GM18907 (cell line): ENCODE data around the gene ENHO.
A peak's percentile ranks its signal among the peaks of the same experiment; 100 is the strongest.

Source experiments
- ATAC-seq: cut with Tn5 transposase; IDR thresholded peaks from one replicate; pipeline ENCODE4 v1.9.1; 2021; ENCODE audit warnings: mild to moderate bottlenecking, moderate library complexity; ENCODE audit not compliant: unreplicated experiment

Gene ENHO

DNA sequence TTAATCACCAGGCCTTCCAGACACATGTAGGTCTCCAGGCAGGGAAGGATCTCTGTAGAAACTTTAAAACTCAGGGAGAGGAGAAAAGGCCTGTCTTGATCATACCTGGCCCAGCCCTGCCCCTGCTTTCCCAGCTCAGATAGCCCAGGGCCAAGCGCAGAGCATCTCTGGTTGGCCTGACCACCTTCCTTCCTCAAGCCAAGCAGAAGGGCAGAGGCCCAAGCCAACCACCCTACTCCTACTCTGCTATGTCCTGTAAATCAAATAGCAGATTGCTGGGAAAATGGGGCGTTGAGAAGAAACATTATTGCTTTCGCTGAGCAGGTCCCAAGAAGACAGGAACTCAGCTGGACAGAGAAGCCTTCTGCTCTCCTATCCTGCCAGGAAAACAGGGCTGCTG lies 14.3 kb downstream of the ENHO start:
- no peak for ATAC-seq

- ATAC-seq: no peak
Observed at GRCh38 chr9:34507966-34508365, 14.8 kb downstream of the ENHO start.

DNA sequence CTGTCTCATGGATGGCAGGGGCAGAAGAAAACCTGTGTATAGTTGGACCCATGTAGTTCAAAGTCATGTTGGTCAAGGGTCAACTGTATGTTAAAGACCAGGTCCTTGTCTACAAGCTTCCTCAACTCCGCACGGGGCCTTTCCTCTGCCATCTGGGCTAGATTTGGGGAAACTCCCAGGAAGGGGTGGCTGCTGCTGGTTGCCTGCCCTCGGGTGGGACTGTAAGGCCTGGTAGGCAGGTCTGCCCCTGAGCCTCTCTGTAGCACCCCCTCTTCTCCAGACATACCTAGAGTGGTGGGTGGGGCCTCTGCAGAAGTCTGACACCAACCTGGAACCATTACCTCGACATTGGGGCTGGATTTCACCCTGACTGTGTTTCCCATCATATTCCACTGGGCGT lies 15.2 kb downstream of the ENHO start:
- no peak for ATAC-seq

DNA sequence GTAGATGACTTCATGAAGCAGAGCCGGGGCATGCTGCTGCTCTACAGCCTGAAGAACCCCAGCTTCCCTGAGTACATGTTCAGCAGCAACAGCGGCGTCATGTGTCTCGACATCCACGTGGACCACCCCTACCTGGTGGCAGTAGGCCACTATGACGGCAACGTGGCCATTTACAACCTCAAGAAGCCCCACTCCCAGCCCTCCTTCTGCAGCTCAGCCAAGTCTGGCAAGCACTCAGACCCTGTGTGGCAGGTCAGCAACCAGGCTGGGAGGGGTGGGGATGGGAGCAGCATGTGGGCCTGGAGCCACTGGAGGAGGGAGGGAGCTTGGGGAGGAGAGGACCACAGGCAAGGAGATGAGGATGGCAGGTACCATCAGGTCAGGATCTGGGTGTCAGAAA lies 16.2 kb downstream of the ENHO start:
- no peak for ATAC-seq

GRCh38 chr9:34505370-34506120 lies 17.2 kb downstream of the ENHO start:
- ATAC-seq: no peak

GRCh38 chr9:34503406-34503805 lies 19.4 kb downstream of the ENHO start:
- no peak for ATAC-seq

GRCh38 chr9:34502891-34503290 lies 19.9 kb downstream of the ENHO start:
- ATAC-seq: no peak

DNA sequence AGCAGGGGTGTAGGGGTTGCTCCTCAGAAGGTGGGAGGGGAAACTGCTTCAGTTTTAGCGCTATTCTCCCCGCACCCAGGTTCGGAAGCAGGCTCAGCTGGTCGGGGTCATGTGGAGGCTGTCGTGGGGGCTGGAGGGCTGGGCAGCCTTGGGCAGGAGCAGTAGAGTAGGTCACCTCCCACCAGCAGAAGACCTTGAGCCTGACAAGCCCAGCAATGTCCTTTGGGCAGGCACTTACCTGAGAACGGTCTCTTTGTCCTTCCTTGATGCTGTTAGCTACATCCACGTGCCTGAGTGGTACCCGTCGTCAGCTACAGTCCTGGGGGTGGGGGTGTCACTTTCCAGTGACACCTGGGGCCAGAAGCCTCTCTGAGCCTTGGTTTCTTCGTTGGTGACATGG lies 20.3 kb downstream of the ENHO start:
- no peak for ATAC-seq

- no peak for ATAC-seq
Observed at GRCh38 chr9:34501889-34502425, 20.8 kb downstream of the ENHO start.

- no peak for ATAC-seq
Observed at GRCh38 chr9:34501372-34501771, 21.4 kb downstream of the ENHO start.

GRCh38 chr9:34500623-34501267 lies 22.0 kb downstream of the ENHO start:
- peak; percentile 44 for ATAC-seq

- no peak for ATAC-seq
Observed at GRCh38 chr9:34499076-34499475, 23.7 kb downstream of the ENHO start.

DNA sequence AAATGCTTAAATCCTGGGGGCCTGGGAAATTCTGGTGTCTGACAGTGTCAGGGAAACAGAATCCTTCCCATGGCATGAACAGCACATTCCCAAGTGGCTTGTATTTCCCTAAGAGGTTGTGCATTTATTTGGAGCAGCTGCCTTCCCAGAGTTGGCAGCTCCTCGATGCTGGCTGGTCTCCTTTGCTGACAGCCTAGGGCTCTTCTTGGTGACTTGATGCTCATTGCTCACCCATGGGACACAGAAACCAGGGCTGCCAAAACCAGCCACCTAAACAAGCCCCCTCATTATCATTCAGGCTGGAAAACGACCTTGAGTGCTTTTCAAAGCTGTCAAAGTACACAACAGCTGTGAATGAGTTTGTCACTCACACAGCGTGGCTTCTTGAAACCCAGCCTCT lies 24.2 kb downstream of the ENHO start:
- ATAC-seq: no peak

GRCh38 chr9:34496149-34496712 lies 26.6 kb downstream of the ENHO start:
- no peak for ATAC-seq

DNA sequence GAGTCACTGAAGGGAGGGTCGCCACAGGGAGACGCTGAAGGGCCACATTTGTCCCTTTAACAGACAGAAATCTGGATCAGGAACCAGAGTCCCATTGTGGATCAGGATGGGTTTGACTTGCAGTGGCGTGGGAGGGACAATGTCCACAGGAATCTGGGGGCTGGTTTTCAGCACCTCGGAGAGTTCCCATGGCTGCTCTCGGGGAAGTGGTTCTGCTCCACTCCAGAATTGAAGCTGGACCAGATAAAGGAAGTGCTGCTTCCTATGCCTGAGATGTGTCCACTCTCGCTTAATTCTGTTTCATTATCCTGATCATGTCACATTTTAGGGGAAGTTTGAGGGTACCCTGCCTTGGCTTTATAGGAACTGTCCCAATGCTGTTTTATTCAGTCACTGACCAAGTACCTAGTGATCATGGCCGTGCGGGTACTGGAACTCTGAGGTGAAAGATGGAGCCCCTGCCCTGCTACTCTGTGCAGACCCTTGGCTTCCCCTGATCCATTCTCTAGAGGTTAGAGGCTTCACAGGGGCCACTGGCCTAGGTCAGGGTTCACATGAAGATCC lies 28.7 kb downstream of the ENHO start:
- ATAC-seq: no peak

- no peak for ATAC-seq
Observed at GRCh38 chr9:34492051-34492450, 30.7 kb downstream of the ENHO start.

- ATAC-seq: no peak
Observed at GRCh38 chr9:34491596-34491995, 31.2 kb downstream of the ENHO start.

DNA sequence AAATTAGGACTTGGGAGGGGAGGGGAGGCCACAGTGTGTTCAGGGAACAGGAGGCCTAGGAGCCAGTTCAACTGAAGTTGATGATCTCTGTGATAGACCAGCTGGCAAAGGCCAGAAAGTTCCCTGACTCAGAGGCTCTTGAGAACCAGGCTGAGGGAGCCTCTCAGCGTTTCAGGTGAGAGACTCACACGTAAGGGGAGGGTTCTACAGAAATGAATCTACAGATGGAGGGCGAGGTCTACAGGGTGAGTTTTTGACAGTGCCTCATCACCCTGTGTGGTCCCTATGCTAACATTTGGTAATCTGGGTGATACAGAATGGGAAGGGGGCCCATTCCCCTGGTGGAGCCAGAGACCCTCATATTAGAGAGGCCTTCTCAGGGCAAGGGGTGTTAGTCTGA lies 32.0 kb downstream of the ENHO start:
- no peak for ATAC-seq

DNA sequence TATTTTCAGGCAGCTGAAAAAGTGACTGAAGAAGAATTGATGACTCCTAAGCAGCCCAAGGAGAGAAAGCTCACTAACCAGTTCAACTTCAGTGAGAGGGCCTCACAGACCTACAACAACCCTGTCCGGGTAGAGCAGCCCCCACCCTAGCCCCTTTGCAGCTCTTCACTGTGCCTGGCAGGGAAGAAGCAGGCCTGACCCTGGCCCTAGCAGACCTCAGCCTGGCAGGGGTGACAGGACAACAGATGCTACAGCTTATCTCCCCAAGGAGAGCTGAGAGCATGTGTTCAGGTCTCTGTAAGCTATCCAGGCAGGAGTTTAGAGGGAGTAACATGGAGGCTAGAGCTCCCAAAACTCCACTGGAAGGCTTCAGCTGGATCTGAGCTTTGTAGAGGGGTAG lies 32.4 kb downstream of the ENHO start:
- ATAC-seq: no peak

DNA sequence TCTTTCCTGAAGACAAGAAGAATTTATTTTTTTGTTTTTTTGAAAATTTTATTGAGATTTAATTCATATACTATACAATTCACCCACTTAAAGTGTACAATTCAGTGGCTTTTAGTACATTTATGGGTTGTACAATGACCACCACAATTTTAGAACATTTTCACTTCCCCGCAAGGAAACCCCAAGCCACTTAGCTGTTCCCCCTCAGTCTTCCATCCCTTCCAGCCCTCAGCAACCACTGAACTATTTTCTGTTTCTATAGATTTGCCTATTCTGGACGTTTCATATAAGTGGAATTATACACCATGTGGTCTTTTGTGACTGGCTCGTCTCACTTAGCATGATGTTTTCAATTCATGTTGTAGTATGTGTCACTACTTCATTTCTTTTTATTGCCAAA lies 36.2 kb downstream of the ENHO start:
- ATAC-seq: no peak

- ATAC-seq: no peak
Observed at GRCh38 chr9:34485822-34486221, 37.0 kb downstream of the ENHO start.

DNA sequence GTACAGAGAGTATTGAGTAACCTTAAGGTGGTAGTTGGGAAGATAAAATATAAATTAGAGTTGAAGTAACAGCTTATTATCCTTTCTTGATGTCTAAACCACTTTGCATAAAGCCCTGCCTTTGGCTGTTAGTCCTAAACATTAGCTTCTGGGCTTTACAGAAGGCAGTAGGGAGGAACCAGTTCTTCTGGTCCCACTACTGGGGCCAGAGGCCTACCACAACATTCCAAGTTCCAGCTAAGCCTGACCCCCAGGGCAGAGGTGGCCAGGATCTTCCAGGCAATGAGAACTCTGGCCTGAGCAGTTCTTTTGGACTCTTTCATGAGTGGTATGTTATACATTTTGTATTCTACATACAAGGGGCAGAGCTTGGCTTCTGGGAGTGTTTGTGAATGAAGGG lies 38.1 kb downstream of the ENHO start:
- no peak for ATAC-seq
